Hematopoietic multipotent progenitor cell treated with erythropoietin and hydrocortisone succinate and interleukin-3 and kit ligand, for 15 days (in vitro differentiated cells): ENCODE results near the gene MEIOSIN.
"Not testable (repeated sequence)": the region's sequence is repeated elsewhere in the genome, so short reads cannot be mapped to it uniquely, and the experiment has no call there.

ENCODE experiments used
- DNase-seq: peaks from one replicate; pipeline ENCODE4 v3.0.0-alpha.2; 2015; ENCODE audit warnings: low spot score

MEIOSIN gene, protein sequence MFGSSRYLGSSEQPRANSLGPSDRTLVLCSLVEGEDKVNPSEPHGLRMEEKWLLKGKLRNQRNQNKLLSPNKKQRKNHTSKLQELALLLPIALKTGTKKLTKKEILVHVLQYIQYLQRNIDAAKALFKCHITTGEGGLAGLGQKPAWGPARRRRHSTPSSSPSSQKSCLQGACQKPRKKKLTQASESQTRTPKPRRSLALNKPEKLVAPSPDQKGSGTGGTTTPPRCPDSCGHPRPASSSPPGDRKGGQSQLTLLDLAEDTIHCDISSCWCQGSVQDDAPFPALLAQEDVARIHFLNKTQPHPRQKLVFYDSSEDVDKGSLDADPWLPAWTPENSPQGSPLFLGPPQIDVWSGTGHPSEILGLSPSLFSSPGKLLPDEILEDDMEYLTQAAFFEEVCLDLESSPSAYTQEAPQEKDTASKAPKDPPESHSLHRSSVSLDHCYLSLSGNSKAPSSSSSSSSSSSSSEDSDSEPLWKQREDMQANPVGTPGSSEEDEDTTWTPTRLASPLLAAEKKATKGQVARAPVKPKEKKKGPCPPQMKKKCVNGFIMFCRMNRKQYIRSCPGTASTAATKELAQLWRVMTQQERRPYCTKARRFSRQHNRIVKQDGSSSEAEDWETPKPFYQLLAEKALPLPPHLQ

DNA sequence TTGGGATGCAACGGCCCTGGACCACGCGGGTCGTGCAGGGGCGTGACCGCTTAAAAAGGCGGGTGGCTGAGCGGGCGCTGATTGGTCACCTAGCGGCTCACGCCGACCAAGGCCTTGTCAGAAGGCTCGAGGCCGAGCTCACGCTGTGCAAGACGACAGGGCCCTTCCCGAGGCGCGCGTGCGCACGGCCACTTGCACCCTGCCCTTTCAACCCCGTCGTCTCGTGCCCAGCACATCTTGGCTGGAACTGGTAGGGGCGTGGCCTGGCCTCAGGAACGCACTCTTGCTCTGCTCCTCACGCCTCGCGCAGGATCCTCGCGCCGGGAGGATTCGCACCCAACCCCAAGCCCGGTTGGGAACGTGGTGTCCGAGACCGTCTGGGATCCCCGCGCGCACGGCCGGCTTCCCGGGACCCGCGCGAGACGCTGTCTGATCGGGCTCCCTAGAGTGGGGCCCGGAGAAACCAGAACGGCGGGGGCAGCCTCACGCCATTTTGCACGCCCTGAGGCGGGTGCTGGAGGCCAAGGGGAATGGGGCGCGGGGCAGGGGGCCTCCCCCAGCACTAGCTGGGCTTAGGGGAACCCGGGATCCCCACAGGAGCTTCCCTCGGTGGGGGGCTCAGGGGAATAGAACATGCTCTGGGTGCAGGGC lies at the start of gene MEIOSIN:
Gene MEIOSIN, plus strand, starts transcription at position 280 of the 651 bp plus-strand sequence. CDS start 1,938 bp downstream, outside the sequence.
- no peak for DNase-seq

DNA sequence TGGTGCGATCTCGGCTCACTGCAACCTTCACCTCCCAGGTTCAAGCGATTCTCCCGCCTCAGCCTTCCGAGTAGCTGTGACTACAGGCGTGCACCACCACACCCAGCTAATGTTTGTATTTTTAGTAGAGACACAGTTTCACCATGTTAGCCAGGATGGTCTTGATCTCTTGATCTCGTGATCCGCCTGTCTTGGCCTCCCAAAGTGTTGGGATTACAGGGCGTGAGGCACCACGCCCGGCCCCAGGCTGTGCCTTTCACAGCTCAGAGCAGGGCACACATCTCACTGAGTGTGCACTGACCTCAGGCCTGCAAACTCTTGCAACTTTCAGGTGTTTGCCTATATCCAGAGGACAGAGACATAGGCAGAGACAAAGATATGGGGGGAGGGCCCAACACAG lies 48.2 kb upstream of the MEIOSIN start:
- not testable (repeated sequence) for DNase-seq

DNA sequence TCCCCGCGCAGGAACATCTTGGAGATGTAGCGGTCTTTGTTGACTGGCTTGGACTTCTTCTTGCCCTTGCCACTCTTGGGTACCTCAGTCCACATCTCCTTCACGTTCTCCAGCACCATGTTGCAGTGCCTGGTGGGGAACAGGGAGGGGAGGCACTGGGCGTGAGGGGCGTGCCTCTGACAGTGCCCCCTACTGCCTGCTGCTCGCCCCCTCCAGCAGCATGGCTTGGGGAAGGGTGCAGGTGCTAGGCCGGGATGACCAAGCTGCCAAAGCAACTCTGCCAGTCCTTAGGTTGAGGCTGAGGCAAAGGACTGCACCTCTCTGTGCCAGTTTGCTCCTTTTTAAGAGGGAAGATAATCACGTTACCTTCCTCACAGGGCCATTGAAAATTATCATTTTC lies 45.6 kb upstream of the MEIOSIN start:
- no peak for DNase-seq

DNA sequence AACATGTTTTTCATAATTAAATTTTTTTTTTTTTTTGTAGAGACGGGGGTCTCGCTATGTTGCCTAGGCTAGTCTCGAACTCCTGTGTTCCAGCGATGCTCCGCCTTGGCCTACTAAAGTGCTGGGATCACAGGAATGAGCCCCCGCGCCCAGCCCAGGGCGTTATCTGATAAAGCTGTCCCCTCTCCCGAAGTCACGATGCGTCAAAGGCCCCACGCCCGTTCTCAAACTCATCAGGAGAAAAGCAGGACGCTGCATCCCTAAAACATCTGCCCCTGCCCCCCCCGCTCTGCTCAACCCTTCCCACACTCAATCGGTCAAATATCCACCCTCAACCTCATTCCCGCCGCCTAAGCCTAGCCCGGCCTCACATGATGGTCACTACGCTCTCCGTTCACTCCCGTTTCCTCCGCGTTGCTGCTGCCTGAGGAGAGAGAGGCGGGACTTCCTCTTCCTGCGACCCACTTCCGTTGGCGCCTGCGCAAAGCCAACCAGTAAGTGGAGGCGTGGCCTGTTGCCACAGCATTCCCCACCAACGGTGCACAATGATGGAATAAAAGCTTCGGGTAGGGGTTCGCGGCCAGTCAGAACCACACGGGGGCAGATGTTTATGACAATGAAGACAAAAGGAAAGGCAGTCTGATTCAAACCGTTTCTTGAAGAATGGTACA lies 41.6 kb upstream of the MEIOSIN start, which contains the start of gene SNRPD2:
Gene SNRPD2, minus strand, starts transcription at position 438 of the 671 bp plus-strand sequence. Its CDS starts 65 bp downstream, at position 373.
- DNase-seq: peak; percentile 96

DNA sequence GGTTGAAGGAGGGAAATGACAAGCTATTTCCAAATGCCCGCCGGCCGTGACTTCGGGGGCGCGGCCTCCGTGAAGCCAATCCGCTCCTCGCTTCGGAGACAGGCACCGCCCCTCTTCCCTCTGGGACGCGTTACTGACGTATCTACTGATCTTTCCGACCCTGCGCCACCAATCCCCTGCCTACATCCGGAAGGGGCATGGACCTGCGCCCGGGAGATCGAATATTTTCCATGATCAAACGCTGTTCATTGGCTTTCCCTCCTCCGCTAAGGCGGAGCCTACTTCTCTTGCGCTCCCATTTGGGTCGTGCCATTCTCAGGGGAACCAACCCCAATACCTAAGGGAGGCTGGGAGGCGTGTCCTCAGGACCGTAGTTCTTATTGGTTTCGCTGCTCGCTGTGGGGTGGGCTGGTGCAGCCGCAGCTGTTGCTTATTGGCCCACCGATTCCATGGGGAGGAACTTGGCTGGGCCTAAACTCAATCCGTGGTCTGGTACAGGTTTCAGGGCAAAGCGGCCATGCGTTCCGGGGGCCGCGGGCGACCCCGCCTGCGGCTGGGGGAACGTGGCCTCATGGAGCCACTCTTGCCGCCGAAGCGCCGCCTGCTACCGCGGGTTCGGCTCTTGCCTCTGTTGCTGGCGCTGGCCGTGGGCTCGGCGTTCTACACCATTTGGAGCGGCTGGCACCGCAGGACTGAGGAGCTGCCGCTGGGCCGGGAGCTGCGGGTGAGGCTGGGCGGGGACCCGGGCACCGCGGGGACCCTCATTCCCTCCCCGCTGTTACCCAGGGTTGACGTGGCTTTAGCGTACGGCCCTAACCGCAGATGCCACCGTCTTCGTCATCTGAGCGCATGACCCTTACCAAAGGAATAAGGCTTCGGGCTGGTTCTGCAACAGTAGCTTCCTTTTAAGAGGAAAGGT lies 40.8 kb upstream of the MEIOSIN start, which contains the start of gene QPCTL:
Gene QPCTL, plus strand, starts transcription at position 480 of the 919 bp plus-strand sequence. Its CDS starts 38 bp downstream, at position 518.
- peak; percentile 97 for DNase-seq

DNA sequence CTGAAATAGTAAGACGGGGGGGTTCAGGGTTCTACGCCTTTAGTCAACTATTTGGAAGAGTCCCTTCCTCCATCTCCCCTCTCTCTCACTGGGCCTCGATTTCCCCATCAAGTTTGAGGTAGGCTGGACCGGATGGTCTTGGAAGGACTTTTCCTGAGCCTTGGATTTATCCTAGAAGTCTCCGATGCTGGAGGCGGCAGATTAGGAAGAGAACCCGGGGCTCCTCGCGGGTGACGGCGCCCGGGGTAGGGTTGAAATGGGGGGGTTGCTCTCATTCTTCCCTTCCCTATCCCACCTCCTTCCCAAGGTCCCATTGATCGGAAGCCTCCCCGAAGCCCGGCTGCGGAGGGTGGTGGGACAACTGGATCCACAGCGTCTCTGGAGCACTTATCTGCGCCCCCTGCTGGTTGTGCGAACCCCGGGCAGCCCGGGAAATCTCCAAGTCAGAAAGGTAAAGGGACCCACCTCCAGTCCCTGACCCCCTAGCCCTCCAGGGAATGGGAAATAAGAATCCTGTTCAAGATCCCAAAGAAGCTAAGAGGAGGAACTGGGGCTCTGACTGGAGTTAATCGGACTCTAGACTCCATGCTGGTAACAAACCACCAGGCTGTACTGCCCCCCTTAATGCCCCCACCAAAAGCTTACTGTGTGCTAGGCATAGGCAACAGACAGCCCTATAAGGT lies 40.0 kb upstream of the MEIOSIN start:
- DNase-seq: peak; percentile 72

DNA sequence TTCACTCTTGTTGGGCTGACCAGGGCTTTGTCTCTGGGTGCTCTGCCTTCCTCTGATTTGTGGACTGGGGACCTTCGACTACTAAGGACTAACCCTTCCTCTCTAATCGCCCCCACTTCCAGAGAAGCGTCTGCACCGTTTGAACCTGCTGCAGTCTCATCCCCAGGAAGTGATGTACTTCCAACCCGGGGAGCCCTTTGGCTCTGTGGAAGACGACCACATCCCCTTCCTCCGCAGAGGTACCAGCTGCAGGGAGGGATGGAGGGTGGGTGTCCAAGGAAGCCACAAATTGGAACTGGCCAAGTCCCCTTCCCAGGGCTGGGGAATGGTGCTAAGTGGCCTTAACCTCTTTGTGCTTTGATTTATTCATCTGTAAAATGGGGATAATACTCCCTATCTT lies 31.6 kb upstream of the MEIOSIN start:
- DNase-seq: no peak

DNA sequence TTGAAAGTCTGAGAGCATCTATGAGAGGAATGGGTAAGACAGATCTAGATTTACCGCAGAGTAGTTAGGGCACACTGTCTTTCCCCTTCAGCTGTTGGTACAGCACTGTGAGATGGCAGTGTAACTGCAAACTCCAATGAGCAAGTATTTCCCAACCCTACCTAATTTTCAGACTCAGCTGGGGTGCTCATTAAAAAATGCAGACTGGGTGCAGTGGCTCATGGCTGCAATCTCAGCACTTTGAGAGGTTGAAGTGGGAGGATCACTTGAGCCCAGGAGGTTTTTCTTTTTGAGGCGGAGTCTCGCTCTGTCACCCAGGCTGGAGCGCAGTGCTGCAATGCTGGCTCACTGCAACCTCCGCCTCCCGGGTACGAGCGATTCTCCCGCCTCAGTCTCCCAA lies 28.1 kb upstream of the MEIOSIN start:
- no peak for DNase-seq

DNA sequence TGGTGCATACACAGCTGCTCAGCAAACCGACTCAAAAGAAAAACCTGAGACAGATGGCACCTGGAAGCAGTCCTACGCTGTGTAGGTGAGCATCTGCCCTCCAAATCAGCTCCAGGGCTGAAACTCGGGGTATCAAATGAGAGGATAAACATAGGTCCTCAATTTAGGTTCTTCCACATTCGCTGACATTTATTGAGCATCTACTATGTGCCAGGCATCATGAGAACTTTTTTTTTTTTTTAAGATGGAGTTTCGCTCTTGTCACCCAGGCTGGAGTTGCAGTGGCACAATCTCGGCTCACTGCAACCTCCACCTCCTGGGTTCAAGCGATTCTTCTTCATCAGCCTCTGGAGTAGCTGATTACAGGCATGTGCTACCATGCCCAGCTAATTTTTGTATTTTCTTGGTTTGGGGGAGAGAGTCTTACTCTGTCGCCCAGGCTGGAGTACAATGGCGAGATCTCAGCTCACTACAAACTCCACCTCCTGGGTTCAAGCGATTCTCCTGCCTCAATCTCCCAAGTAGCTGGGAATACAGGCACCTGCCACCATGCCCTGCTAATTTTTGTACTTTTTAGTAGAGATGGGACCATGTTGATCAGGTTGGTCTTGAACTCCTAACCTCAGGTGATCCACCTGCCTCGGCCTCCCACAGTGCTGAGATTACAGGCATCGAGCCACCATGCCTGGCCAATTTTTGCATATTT lies 27.4 kb upstream of the MEIOSIN start:
- no peak for DNase-seq

DNA sequence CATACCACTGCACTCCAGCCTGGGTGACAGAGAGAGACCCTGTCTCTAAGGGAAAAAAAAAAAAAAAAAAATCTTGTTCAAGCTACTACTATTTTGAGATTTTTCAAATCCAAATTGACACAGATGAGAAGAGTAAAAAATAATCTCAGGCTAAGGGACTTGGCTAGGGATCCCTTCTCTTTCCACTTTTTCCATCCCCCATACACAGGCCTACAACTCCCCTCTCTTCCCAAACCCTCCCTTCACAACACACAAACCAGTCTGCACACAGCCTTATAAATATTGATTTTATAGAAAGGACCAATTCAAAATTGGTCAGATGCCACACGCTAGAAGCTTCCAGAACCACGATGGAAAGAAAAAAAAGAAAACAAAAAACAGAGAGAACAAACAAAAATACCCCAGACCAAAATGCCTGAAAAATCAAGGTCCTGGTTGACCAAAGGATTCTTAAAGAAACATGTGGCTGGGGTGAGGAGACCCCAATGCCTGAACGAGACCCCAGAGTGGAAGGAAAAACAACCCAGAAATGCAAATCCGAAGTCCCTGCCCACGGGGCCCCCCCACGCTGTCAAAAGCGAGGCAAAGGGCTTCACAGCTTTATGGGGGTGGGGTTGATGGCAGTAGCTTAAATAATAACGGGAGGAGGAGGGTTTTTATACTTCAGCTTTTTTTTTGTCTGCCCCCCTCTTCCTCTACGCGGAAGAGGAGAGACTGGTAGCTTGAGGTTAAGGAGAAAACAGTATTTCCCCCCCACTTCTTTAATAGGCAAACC lies 22.7 kb upstream of the MEIOSIN start:
- DNase-seq: no peak

DNA sequence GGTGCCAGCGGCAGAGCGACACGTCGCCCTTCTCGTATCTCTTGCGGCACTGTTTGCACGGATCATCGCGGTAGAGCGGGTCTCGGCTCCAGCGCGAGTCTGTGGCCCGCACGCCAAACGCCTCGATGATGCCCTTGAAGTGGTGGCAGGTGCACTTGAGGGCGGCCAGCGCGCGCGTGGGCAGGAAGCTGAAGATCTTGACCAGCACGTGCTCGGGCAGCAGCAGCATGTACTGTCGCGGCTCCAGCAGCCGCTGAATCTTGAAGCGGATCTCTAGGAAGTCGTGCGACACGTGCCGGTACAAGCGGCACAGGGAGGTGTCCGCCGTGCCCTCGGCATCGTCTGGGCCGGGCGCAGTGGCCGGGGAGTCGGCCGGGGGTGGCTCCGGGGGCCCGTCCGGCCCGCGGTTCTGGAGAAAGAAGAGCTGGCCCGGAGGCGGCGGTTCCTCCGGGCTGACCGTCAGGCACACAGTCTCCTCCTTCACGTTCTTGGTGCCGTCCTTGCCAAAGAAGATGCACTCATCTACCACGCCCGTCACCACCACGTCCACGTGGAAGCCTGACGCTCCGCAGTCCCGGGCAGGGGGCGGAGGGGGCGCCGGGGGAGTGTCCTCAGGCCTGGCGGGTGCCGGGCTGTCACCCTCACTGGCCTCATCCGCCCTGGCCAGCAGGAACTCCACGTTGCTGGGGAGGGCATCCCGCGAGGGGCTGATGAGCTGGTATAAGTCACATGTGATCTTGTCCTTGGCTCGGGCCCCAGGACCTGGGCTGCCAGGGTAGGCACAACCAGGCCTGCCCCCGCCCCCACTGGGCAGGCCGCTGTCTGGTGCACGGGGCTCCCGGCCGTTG lies 21.2 kb upstream of the MEIOSIN start:
- no peak for DNase-seq

DNA sequence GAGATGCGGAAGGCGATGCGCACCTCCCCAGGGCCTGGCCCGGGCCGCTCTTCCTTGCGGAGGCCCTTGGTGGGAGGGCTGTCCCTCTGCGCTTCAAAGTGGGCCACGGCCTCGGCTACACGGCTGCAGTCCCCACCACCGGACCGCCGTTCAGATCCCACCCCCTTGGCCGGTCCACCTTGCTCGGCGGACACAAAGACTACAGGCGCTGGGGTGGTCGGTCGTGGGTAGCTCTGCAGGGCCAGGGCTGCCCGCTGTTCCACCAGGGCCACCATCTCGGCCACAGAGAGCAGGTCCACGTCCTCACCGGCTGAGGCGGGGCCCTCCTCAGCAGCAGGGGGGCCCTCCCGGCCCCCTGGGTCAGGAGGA lies 20.6 kb upstream of the MEIOSIN start:
- no peak for DNase-seq

DNA sequence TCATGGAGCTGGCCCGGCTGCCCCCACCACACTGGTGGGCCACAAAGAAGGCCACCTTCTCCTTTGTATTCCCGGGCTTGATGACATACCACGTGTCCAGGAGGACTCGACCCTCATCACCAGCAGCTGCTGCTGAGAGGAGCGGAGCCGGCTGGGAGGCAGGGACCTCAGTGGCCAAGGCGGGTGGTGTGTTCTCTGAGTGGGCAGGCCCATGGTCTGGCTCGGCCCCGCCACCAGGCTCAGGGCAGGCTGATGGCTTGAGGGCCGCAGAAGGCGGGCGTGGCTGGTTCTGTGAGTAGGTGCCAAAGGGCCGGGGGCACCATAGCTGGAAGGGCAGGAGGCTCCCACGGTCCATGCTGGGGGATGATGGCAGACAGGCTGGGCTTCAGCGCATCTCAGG lies 20.1 kb upstream of the MEIOSIN start:
- no peak for DNase-seq

DNA sequence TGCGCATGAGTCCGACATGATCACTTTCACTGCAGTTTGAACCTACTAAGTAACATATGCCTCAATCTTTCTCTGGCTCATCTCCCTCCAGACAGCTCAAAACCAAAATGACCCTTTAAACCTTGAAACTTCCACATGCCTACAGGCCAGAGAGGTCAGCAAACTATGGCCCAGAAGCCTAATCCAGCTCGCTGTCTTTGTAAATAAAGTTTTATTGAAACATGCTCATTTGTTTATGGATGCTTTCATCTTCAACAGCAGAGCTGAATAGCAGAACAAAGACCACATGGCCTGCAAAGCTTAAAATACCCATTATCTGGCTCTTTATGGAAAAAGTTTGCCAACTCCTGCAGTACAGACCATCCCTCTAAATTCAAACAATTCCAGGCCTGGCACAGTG lies 18.1 kb upstream of the MEIOSIN start:
- DNase-seq: no peak

DNA sequence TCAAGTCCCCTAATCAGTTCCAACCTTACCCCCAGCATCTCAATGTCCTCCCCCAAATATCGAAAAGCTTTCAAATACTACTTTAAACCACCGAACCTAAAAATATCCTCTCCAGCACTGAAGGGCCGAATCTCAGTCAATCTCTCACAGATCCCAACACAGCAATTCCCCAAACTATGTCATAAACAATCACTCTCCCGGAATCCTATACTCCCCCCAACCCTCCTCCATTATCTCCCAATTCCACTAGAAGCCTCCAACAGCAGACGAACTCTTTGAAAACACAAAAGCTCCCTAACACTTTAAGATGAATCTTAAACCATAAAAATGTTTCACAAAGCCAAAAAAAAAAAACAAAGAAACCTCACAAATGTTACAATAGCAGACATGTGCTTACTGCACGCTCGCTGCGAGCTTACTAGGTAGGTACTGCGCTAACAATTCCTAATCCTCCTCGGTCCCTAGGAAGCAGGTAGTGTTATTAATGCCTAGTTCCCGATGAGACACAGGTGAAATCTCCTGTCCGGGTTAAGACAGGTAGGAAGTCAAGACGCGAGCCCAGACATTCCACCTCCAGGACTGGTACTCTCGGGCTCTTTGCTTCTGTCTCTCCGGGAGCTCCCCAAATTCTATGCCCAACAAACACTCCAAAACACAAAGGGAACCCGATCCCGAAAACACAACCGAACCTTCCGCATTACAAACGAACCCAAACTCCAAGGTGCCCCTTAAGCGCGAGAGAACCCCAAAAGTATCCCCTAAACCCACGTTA lies 16.7 kb upstream of the MEIOSIN start:
- DNase-seq: no peak

DNA sequence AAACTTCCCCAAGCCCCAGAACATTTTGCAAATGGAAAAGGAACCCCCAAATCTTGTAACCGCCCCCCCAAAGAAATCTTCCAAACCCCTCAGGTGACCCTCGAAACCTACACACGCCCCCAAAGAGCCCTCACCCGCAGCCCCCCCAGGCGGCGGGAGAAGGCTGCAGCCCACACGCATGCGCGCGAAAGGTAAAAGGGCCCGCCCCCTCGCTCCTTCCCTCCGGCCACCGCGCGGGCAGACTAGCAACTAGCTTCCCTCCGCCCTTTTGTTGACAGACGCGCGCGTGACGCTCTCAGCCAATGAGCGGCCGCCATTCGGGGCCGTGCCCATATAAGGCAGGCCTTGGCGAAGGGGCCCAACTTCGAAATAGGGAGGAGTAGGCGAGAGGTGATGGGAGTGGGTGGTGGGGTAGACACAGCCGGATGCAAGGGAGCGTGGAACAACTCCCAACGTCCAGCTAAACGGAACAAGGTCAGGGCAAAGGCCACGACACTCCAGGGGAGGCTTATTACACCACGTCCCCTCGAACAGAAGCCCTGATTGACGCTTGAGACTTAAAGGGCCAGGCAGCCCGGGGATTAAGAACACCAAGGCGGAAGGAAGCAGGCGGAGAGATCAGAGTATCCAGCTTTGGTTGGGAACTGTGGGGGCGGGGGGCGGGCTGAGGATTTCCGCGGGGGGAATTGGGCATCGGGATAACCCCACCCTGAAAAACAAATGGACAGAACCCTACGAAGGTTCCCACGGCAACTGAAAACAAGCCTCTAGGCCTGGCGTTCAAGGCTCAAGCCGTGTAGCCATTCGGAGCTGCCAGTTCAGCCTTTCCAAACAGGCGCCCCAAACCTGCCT lies 15.9 kb upstream of the MEIOSIN start:
- DNase-seq: peak; percentile 96
